ENCODE data around the gene LRRC25.
A peak's percentile ranks its signal among the peaks of the same experiment; 100 is the strongest.

The LRRC25 gene

GRCh38 chr19:18392926-18393325 is 4.5 kb downstream of the LRRC25 start:
- Mint-ChIP-seq H3K36me3 (ENCODE audit: insufficient read depth) (peaks cover 8% of the 10 kb centered on the region), H3K9me3 (no peaks in the 10 kb centered on the region), H3K4me3 (peak overlapping the region in 1 of 2 donors; percentile 14), H3K27ac (no peak overlapping the region), H3K27me3 (peaks cover 5 to 28% of the 10 kb centered on the region in 2 donors), H3K4me1 (ENCODE audit: low read depth in 2 of 2) (peaks cover under 1 to 11% of the 10 kb centered on the region in 2 donors)
- no peak for ATAC-seq (replicated peaks)
- DNase-seq = no peak

- H3K36me3 Mint-ChIP-seq (ENCODE audit: insufficient read depth) = peaks cover 10% of the 10 kb centered on the region
Measured at GRCh38 chr19:18392417-18392816, 5.0 kb downstream of the LRRC25 start.

GRCh38 chr19:18391509-18392075 is 5.8 kb downstream of the LRRC25 start:
- Mint-ChIP-seq H3K27me3 (peaks cover 0 to 28% of the 10 kb centered on the region in 2 donors), H3K4me3 (no peak overlapping the region), H3K36me3 (ENCODE audit: insufficient read depth) (peaks cover 13% of the 10 kb centered on the region), H3K4me1 (ENCODE audit: low read depth in 2 of 2) (peaks cover 3 to 6% of the 10 kb centered on the region in 2 donors), H3K27ac (peak overlapping the region in 1 of 2 donors; percentile 12), H3K9me3 (no peaks in the 10 kb centered on the region)
- DNase-seq (no peak), ATAC-seq (replicated peaks) (no peak)

More at GRCh38 chr19:18392417-18392816, 5.0 kb downstream of the LRRC25 start:
- DNase-seq = no peak
- Mint-ChIP-seq H3K27me3 (peaks cover 0 to 24% of the 10 kb centered on the region in 2 donors), H3K4me3 (peak overlapping the region in 1 of 2 donors; percentile 14), H3K4me1 (ENCODE audit: low read depth in 2 of 2) (peaks cover 5 to 8% of the 10 kb centered on the region in 2 donors), H3K9me3 (no peaks in the 10 kb centered on the region), H3K27ac (no peak overlapping the region)
- no peak for ATAC-seq (replicated peaks)

GRCh38 chr19:18390065-18390907 is 7.1 kb downstream of the LRRC25 start:
- Mint-ChIP-seq H3K36me3 (ENCODE audit: insufficient read depth) (peaks cover 13% of the 10 kb centered on the region), H3K27me3 (peaks cover 0 to 33% of the 10 kb centered on the region in 2 donors), H3K27ac (no peak overlapping the region), H3K9me3 (no peaks in the 10 kb centered on the region), H3K4me3 (peak overlapping the region in 1 of 2 donors; percentile 79), H3K4me1 (ENCODE audit: low read depth in 2 of 2) (peaks cover 3 to 6% of the 10 kb centered on the region in 2 donors)
- no peak for ATAC-seq (replicated peaks)
- no peak for DNase-seq

GRCh38 chr19:18389726-18390064 is 7.7 kb downstream of the LRRC25 start:
- Mint-ChIP-seq H3K27me3 (peaks cover 0 to 39% of the 10 kb centered on the region in 2 donors), H3K9me3 (no peaks in the 10 kb centered on the region), H3K4me3 (peak overlapping the region; percentile 54 to 79), H3K4me1 (ENCODE audit: low read depth in 2 of 2) (peaks cover 3 to 6% of the 10 kb centered on the region in 2 donors), H3K36me3 (ENCODE audit: insufficient read depth) (peaks cover 13% of the 10 kb centered on the region), H3K27ac (no peak overlapping the region)
- DNase-seq = no peak
- no peak for ATAC-seq (replicated peaks)

- Mint-ChIP-seq H3K9me3 (no peaks in the 10 kb centered on the region), H3K4me3 (peak overlapping the region; percentile 54 to 79), H3K4me1 (ENCODE audit: low read depth in 2 of 2) (peaks cover 3 to 6% of the 10 kb centered on the region in 2 donors), H3K36me3 (ENCODE audit: insufficient read depth) (peaks cover 16% of the 10 kb centered on the region), H3K27me3 (peaks cover 0 to 41% of the 10 kb centered on the region in 2 donors), H3K27ac (no peak overlapping the region)
- ATAC-seq (replicated peaks) (no peak), DNase-seq (no peak)
Measured at GRCh38 chr19:18388960-18389725, 8.3 kb downstream of the LRRC25 start.

GRCh38 chr19:18388100-18388959 is 9.1 kb downstream of the LRRC25 start:
- Mint-ChIP-seq H3K4me3 (peak overlapping the region; percentile 76 to 79), H3K27ac (peak overlapping the region in 1 of 2 donors; percentile 67), H3K36me3 (ENCODE audit: insufficient read depth) (peaks cover 17% of the 10 kb centered on the region), H3K27me3 (peaks cover 0 to 40% of the 10 kb centered on the region in 2 donors), H3K4me1 (ENCODE audit: low read depth in 2 of 2) (peaks cover 3 to 6% of the 10 kb centered on the region in 2 donors), H3K9me3 (no peaks in the 10 kb centered on the region)
- ATAC-seq (replicated peaks) (peak; percentile 90), DNase-seq (peak; percentile 67 to 77 (median 68))

GRCh38 chr19:18386543-18387271 is 10.7 kb downstream of the LRRC25 start:
- Mint-ChIP-seq H3K4me1 (ENCODE audit: low read depth in 2 of 2) (peaks cover 3 to 6% of the 10 kb centered on the region in 2 donors), H3K4me3 (no peak overlapping the region), H3K9me3 (no peaks in the 10 kb centered on the region), H3K27ac (no peak overlapping the region), H3K36me3 (ENCODE audit: insufficient read depth) (peaks cover 17% of the 10 kb centered on the region), H3K27me3 (peaks cover 0 to 52% of the 10 kb centered on the region in 2 donors)
- ATAC-seq (replicated peaks) (no peak), DNase-seq (no peak)

- ATAC-seq (replicated peaks) = no peak
- no peaks in the 10 kb centered on the region for H3K9me3 Mint-ChIP-seq
- H3K27me3 Mint-ChIP-seq = peaks cover 0 to 53% of the 10 kb centered on the region in 2 donors
- H3K27ac Mint-ChIP-seq = no peak within 1 kb of the TSS
- H3K36me3 Mint-ChIP-seq (ENCODE audit: insufficient read depth) = peaks cover 14% of the 10 kb centered on the region
- no peak within 1 kb of the TSS for H3K4me3 Mint-ChIP-seq
- peak; percentile 25 to 29 (median 26) for DNase-seq
- peaks cover 3 to 6% of the 10 kb centered on the region in 2 donors for H3K4me1 Mint-ChIP-seq (ENCODE audit: low read depth in 2 of 2)
Measured at GRCh38 chr19:18385675-18386542, 11.5 kb downstream of the LRRC25 start, which contains the start of gene GDF15. Gene GDF15 (plus strand): TSS chr19:18386158. CDS start chr19:18386190, 32 bp downstream.

GRCh38 chr19:18385359-18385674 is 12.1 kb downstream of the LRRC25 start:
- Mint-ChIP-seq H3K27me3 (peaks cover 0 to 55% of the 10 kb centered on the region in 2 donors), H3K36me3 (ENCODE audit: insufficient read depth) (peaks cover 13% of the 10 kb centered on the region), H3K27ac (no peak overlapping the region), H3K4me1 (ENCODE audit: low read depth in 2 of 2) (peaks cover 3 to 6% of the 10 kb centered on the region in 2 donors), H3K4me3 (no peak overlapping the region), H3K9me3 (no peaks in the 10 kb centered on the region)
- ATAC-seq (replicated peaks) (no peak), DNase-seq (no peak)

GRCh38 chr19:18384775-18385174 is 12.6 kb downstream of the LRRC25 start:
- H3K9me3 Mint-ChIP-seq = no peaks in the 10 kb centered on the region
- H3K27me3 Mint-ChIP-seq = peaks cover 0 to 61% of the 10 kb centered on the region in 2 donors
- no peak overlapping the region for H3K27ac Mint-ChIP-seq
- ATAC-seq (replicated peaks) (no peak), DNase-seq (no peak)
- peaks cover 3 to 6% of the 10 kb centered on the region in 2 donors for H3K4me1 Mint-ChIP-seq (ENCODE audit: low read depth in 2 of 2)
- H3K36me3 Mint-ChIP-seq (ENCODE audit: insufficient read depth) = peaks cover 13% of the 10 kb centered on the region
- H3K4me3 Mint-ChIP-seq = no peak overlapping the region
